IMR-90 (cell line): ENCODE data around the gene EIF4G3. TPM values are rescaled to one million over a fixed set of nuclear protein-coding genes. Genes with fewer than 3 reads are reported as not detected.

Source experiments
- ATAC-seq: fragments of 200-7000 bp; cut with Tn5 transposase; 2 replicates; pipeline ENCODE4 v1.9.1; 2020; ENCODE audit warnings: low read depth, mild to moderate bottlenecking, moderate library complexity
- BruUV-seq: library from RNA; stranded (reverse); fragments of 400-500 nt; replicated peaks from 2 replicates; lab custom pipeline; 2021; lab: Mats Ljungman, UMichigan
- CTCF ChIA-PET: fragments of 300-600 bp; formaldehyde crosslinking; extraction: SDS; loops from one replicate; lab custom pipeline; 2021; ENCODE audit warnings: antibody characterized with exemption; lab: Yijun Ruan, JAX
- POLR2A ChIA-PET: fragments of 300-600 bp; sonication (Branson Sonifier 250); formaldehyde crosslinking; loops from one replicate; lab custom pipeline; 2022; ENCODE audit warnings: antibody characterized with exemption; ENCODE audit not compliant: unreplicated experiment; lab: Charles Lee
- DNase-seq: peaks from one replicate; pipeline ENCODE4 v3.0.0; 2013
- H2AFZ ChIP-seq: replicated peaks from 2 replicates; pipeline ENCODE3; 2013; ENCODE audit warnings: low read length, mild to moderate bottlenecking; ENCODE audit not compliant: poor library complexity
- H2AK5ac ChIP-seq: 2 replicates; pipeline ENCODE4 v1.6.1; 2013; ENCODE audit warnings: low read depth, low read length, inconsistent platforms
- H2AK9ac ChIP-seq: replicated peaks from 2 replicates; pipeline ENCODE3; 2013; ENCODE audit warnings: mild to moderate bottlenecking, low read depth, low read length, moderate library complexity; ENCODE audit not compliant: poor library complexity
- H2BK120ac ChIP-seq: 2 replicates; pipeline ENCODE4 v1.6.1; 2013; ENCODE audit warnings: low read depth, low read length, inconsistent platforms
- H2BK15ac ChIP-seq: 3 replicates; pipeline ENCODE4 v1.6.1; 2013; ENCODE audit warnings: low read depth, low read length, inconsistent platforms
- H2BK20ac ChIP-seq: 2 replicates; pipeline ENCODE4 v1.6.1; 2013; ENCODE audit warnings: low read depth, mild to moderate bottlenecking, inconsistent platforms, low read length, moderate library complexity
- H2BK5ac ChIP-seq: 2 replicates; pipeline ENCODE4 v1.6.1; 2013; ENCODE audit warnings: mild to moderate bottlenecking, low read depth, low read length, inconsistent platforms; ENCODE audit not compliant: poor library complexity, severe bottlenecking
- H3K14ac ChIP-seq: replicated peaks from 2 replicates; pipeline ENCODE4 v1.6.1; 2013; ENCODE audit warnings: low read depth, low read length, inconsistent platforms
- H3K18ac ChIP-seq: 2 replicates; pipeline ENCODE4 v1.6.1; 2013; ENCODE audit warnings: low read depth, low read length, control low read depth
- H3K23ac ChIP-seq: 2 replicates; pipeline ENCODE4 v1.6.1; 2013; ENCODE audit warnings: low read depth, low read length, inconsistent platforms
- H3K27ac ChIP-seq: 2 replicates; pipeline ENCODE4 v1.5.1; 2013; ENCODE audit warnings: mild to moderate bottlenecking, control low read depth, low read length; ENCODE audit not compliant: insufficient read depth
- H3K27me3 ChIP-seq: 2 replicates; pipeline ENCODE4 v1.6.1; 2013; ENCODE audit warnings: low read length; ENCODE audit not compliant: control insufficient read depth, insufficient read depth
- H3K36me3 ChIP-seq: 2 replicates; pipeline ENCODE4 v1.6.1; 2013; ENCODE audit warnings: low read length, mixed read lengths; ENCODE audit not compliant: control insufficient read depth, insufficient read depth
- H3K4ac ChIP-seq: 2 replicates; pipeline ENCODE4 v1.6.1; 2013; ENCODE audit warnings: low read depth, low read length, inconsistent platforms
- H3K4me1 ChIP-seq: 2 replicates; pipeline ENCODE4 v1.6.1; 2013; ENCODE audit warnings: low read length, mixed read lengths; ENCODE audit not compliant: control insufficient read depth, insufficient read depth
- H3K4me2 ChIP-seq: 2 replicates; pipeline ENCODE4 v1.6.1; 2013; ENCODE audit warnings: low read depth, mild to moderate bottlenecking, control low read depth, low read length, moderate library complexity
- H3K4me3 ChIP-seq: 2 replicates; pipeline ENCODE4 v1.5.1; 2013; ENCODE audit warnings: low read depth, mild to moderate bottlenecking, control low read depth, low read length, moderate library complexity; ENCODE audit not compliant: insufficient read depth
- H3K56ac ChIP-seq: 2 replicates; pipeline ENCODE4 v1.6.1; 2013; ENCODE audit warnings: low read length, inconsistent platforms; ENCODE audit not compliant: insufficient read depth; ENCODE audit errors: extremely low read depth
- H3K79me1 ChIP-seq, 2 experiments: 2 replicates each; pipeline ENCODE4 v1.6.1; 2013; ENCODE audit warnings: low read length in 2 of 2, inconsistent platforms in 1 of 2, low read depth in 1 of 2
- H3K9ac ChIP-seq: 2 replicates; pipeline ENCODE4 v1.6.1; 2013; ENCODE audit warnings: low read depth, low read length, control low read depth
- H3K9me1 ChIP-seq: 2 replicates; pipeline ENCODE4 v1.6.1; 2013; ENCODE audit warnings: low read length, inconsistent platforms; ENCODE audit not compliant: insufficient read depth
- H3K9me3 ChIP-seq: 2 replicates; pipeline ENCODE4 v1.6.1; 2013; ENCODE audit warnings: low read length; ENCODE audit not compliant: control insufficient read depth, insufficient read depth
- H4K20me1 ChIP-seq: 2 replicates; pipeline ENCODE4 v1.6.1; 2013; ENCODE audit warnings: low read length, inconsistent platforms; ENCODE audit not compliant: insufficient read depth
- H4K5ac ChIP-seq: 2 replicates; pipeline ENCODE4 v1.6.1; 2013; ENCODE audit warnings: mild to moderate bottlenecking, low read depth, low read length, control low read depth
- H4K8ac ChIP-seq, 2 experiments: 2 replicates each; pipeline ENCODE4 v1.6.1; 2013; ENCODE audit warnings: low read depth in 2 of 2, low read length in 2 of 2, control low read depth in 1 of 2, inconsistent platforms in 1 of 2
- H4K91ac ChIP-seq: 2 replicates; pipeline ENCODE4 v1.6.1; 2013; ENCODE audit warnings: low read depth, low read length, inconsistent platforms; ENCODE audit not compliant: insufficient read depth
- BHLHE40 ChIP-seq: fragments of 150-350 bp; IDR thresholded peaks from 2 replicates; pipeline ENCODE4 v1.6.1; 2016; ENCODE audit warnings: mild to moderate bottlenecking, low read depth, low read length
- CEBPB ChIP-seq: IDR thresholded peaks from 2 replicates; pipeline ENCODE4 v1.6.1; 2012; ENCODE audit warnings: low read depth, low read length, improper control_type of control experiment
- CHD1 ChIP-seq: IDR thresholded peaks from 2 replicates; pipeline ENCODE4 v1.6.1; 2012; ENCODE audit warnings: low read depth, low read length, improper control_type of control experiment
- FOS ChIP-seq: fragments of 150-350 bp; IDR thresholded peaks from 2 replicates; pipeline ENCODE4 v1.6.1; 2016; ENCODE audit warnings: low read depth, low read length
- MAFK ChIP-seq: IDR thresholded peaks from 2 replicates; pipeline ENCODE4 v1.6.1; 2012; ENCODE audit warnings: low read depth, low read length, improper control_type of control experiment
- MAZ ChIP-seq: IDR thresholded peaks from 2 replicates; pipeline ENCODE4 v1.6.1; 2012; ENCODE audit warnings: low read depth, mild to moderate bottlenecking, low read length, improper control_type of control experiment, moderate library complexity, borderline replicate concordance
- MXI1 ChIP-seq: IDR thresholded peaks from 2 replicates; pipeline ENCODE4 v1.6.1; 2012; ENCODE audit warnings: low read depth, mild to moderate bottlenecking, low read length, moderate library complexity, borderline replicate concordance
- NFE2L2 ChIP-seq: fragments of 150-350 bp; IDR thresholded peaks from 2 replicates; pipeline ENCODE4 v1.6.1; 2016; ENCODE audit warnings: low read depth, mild to moderate bottlenecking, low read length
- POLR2A ChIP-seq: IDR thresholded peaks from 2 replicates; pipeline ENCODE4 v1.6.1; 2012; ENCODE audit warnings: mild to moderate bottlenecking, low read depth, low read length
- RAD21 ChIP-seq: IDR thresholded peaks from 2 replicates; pipeline ENCODE4 v1.6.1; 2012; ENCODE audit warnings: low read length, improper control_type of control experiment
- RCOR1 ChIP-seq: IDR thresholded peaks from 2 replicates; pipeline ENCODE4 v1.6.1; 2012; ENCODE audit warnings: mild to moderate bottlenecking, low read length, improper control_type of control experiment; ENCODE audit not compliant: insufficient replicate concordance
- WGBS, 2 experiments: methylation state at CpG; one replicate each; pipeline versions ENCODE4 v1.1.5 to v1.1.7; 2013; ENCODE audit warnings: missing lambda C conversion rate in 2 of 2; ENCODE audit not compliant: insufficient read length in 1 of 2; ENCODE audit errors: extremely low coverage in 2 of 2; 5-methylcytosine and 5-hydroxymethylcytosine counted together
- dilution Hi-C: fragments of 300-500 bp; cut with HindIII; formaldehyde crosslinking; loops from one replicate; pipeline ENCODE4 v1.14.3; 2018; ENCODE audit warnings: low sequenced_read_pairs; ENCODE audit not compliant: unreplicated experiment
- in situ Hi-C: fragments of 300-500 bp; cut with MboI; formaldehyde crosslinking; loops from 3 replicates; pipeline ENCODE4 v1.14.3; 2019; ENCODE audit warnings: low sequenced_read_pairs, inconsistent platforms, mixed read lengths
- intact Hi-C: fragments of 100-400 bp; cut with micrococcal nuclease; formaldehyde crosslinking; loops from 2 replicates; pipeline ENCODE4 v1.10.0; 2022
- polyA plus RNA-seq, 3 experiments: library from polyadenylated mRNA; depleted of rRNA; stranded (reverse); fragments of >200 nt; gene quantifications; 2 replicates each; pipeline ENCODE4 v1.2.3, GENCODE V29; 2012; ENCODE audit warnings: low replicate concordance in 1 of 3
- total RNA-seq: library from RNA; depleted of rRNA; stranded (reverse); fragments of >200 nt; gene quantifications from 2 replicates; pipeline ENCODE4 v1.2.3, GENCODE V29; 2012
- TF ChIP-seq, protein P1 (sequence below): conservative IDR thresholded peaks from 2 replicates; pipeline ENCODE4 v1.5.1; 2012; ENCODE audit warnings: mild to moderate bottlenecking, low read depth, low read length, improper control_type of control experiment

Gene EIF4G3
- total and polyA plus RNA-seq, 2 of the 4 experiments (the other 2 are of a cell fraction) = 25.8 to 49.2 TPM

DNA sequence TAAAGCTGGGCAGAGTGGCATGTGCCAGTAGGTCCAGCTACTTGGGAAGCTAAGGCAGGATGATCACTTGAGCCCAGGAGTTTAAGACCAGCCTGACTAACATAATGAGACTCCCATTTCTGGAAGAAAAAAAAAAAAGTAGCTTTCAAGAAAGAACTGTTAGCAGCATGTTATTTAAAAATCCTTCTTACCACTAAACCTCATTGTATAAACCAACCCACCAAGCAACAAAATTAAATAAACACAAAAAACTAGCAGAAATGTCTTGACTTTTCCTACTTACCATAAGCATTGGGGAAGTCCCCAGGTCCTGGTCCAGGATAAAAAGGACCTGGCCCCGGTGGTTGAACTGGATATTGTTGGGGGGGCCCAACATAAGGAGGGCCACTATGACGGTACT lies 196.6 kb downstream of the EIF4G3 start:
- dilution Hi-C loops = no loop called here

More for the DNA sequence above, 196.6 kb downstream of the EIF4G3 start:
- H2AK5ac ChIP-seq = no peak overlapping the region
- ATAC-seq (peak; percentile 61), DNase-seq (peak; percentile 72)
- no peak overlapping the region for H4K5ac ChIP-seq
- CTCF ChIA-PET = interaction anchor here (0.6 to 1.4 kb wide), 2 partner anchors 40 to 215 kb away, joined by 4 to 9 read pairs; no protein-coding TSS in a partner anchor
- H2BK15ac ChIP-seq = no peak overlapping the region
- H3K79me1 ChIP-seq = peaks cover 7 to 42% of the 10 kb centered on the region in 2 experiments; a peak in 3 of 4 replicates
- H4K20me1 ChIP-seq = peaks cover 20% of the 10 kb centered on the region; the same call in 1 of the 2 replicates
- H3K4me2 ChIP-seq = no peak overlapping the region
- H2AK9ac ChIP-seq = no peak overlapping the region
- H3K4ac ChIP-seq = no peak overlapping the region
- no CpG with 5 or more reads among the region's 2 CpGs for WGBS, 2 experiments
- H2BK5ac ChIP-seq = no peak overlapping the region
- TF ChIP-seq CEBPB = no peak
- no peak for TF ChIP-seq MAFK
- TF ChIP-seq NFE2L2 = no peak
- no peak for TF ChIP-seq BHLHE40
- no peak for TF ChIP-seq RCOR1
- TF ChIP-seq FOS = no peak
- no peak for TF ChIP-seq MAZ
- TF ChIP-seq MXI1 = no peak
- TF ChIP-seq CHD1 = no peak
- no peak for TF ChIP-seq RAD21
- TF ChIP-seq, protein P1, sequence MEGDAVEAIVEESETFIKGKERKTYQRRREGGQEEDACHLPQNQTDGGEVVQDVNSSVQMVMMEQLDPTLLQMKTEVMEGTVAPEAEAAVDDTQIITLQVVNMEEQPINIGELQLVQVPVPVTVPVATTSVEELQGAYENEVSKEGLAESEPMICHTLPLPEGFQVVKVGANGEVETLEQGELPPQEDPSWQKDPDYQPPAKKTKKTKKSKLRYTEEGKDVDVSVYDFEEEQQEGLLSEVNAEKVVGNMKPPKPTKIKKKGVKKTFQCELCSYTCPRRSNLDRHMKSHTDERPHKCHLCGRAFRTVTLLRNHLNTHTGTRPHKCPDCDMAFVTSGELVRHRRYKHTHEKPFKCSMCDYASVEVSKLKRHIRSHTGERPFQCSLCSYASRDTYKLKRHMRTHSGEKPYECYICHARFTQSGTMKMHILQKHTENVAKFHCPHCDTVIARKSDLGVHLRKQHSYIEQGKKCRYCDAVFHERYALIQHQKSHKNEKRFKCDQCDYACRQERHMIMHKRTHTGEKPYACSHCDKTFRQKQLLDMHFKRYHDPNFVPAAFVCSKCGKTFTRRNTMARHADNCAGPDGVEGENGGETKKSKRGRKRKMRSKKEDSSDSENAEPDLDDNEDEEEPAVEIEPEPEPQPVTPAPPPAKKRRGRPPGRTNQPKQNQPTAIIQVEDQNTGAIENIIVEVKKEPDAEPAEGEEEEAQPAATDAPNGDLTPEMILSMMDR = no peak
- TF ChIP-seq POLR2A = no peak
- H2BK120ac ChIP-seq = no peak overlapping the region
- H3K27ac ChIP-seq = no peak overlapping the region
- no peak overlapping the region for H3K18ac ChIP-seq
- H3K9me1 ChIP-seq = peaks cover 8% of the 10 kb centered on the region
- intact Hi-C loops (loop anchor here (5.0 kb wide), 1 partner anchor 217 kb away; no protein-coding TSS in a partner anchor), in situ Hi-C loops (loop anchor here (10.0 kb wide), 1 partner anchor 215 kb away; no protein-coding TSS in a partner anchor)
- no peaks in the 10 kb centered on the region for H3K9me3 ChIP-seq
- H3K36me3 ChIP-seq = no peaks in the 10 kb centered on the region
- no peak overlapping the region for H3K9ac ChIP-seq
- H3K4me3 ChIP-seq = no peak overlapping the region
- peaks cover 10% of the 10 kb centered on the region for H3K4me1 ChIP-seq
- H2BK20ac ChIP-seq = no peak overlapping the region
- no peak overlapping the region for H4K91ac ChIP-seq
- no peak overlapping the region for H2AFZ ChIP-seq
- H4K8ac ChIP-seq = no peak overlapping the region
- no TSS peak for BruUV-seq
- H3K27me3 ChIP-seq = no peaks in the 10 kb centered on the region
- H3K14ac ChIP-seq = no peak overlapping the region
- H3K56ac ChIP-seq = no peak overlapping the region
- no peak overlapping the region for H3K23ac ChIP-seq
- POLR2A ChIA-PET = interaction anchor here (0.6 kb wide), 1 partner anchor 220 kb away, joined by 4 read pairs; no protein-coding TSS in a partner anchor
